ENCODE measurements around the gene GNG10.

GNG10 gene

DNA sequence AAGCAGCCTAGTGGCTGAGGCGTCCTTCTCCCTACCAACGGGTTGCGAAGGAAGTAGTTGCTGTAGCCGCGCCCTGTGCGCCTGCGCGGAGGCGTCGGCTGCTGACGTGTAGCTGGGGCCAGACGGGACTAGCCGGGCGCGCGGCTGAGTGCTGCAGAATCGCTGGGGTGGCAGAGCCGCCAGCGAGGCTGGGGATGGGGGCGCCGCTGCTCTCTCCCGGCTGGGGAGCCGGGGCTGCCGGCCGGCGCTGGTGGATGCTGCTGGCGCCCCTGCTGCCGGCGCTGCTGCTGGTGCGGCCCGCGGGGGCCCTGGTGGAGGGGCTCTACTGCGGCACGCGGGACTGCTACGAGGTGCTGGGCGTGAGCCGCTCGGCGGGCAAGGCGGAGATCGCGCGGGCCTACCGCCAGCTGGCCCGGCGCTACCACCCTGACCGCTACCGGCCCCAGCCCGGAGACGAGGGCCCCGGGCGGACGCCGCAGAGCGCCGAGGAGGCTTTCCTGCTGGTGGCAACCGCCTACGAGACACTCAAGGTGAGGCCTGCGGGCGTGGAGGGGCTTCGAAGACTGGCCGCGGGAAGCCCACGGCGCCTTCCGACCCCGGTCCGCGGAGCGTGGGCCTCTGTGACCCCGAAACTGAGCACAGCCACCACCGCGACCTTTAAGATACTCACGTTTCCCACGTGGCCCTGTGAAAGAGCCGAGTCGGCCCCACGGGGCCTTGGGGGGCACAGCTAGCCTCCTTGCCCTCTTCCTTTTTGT is 30.0 kb upstream of the GNG10 start, which contains the start of gene DNAJC25 (continued):
- TF ChIP-seq, protein P1, sequence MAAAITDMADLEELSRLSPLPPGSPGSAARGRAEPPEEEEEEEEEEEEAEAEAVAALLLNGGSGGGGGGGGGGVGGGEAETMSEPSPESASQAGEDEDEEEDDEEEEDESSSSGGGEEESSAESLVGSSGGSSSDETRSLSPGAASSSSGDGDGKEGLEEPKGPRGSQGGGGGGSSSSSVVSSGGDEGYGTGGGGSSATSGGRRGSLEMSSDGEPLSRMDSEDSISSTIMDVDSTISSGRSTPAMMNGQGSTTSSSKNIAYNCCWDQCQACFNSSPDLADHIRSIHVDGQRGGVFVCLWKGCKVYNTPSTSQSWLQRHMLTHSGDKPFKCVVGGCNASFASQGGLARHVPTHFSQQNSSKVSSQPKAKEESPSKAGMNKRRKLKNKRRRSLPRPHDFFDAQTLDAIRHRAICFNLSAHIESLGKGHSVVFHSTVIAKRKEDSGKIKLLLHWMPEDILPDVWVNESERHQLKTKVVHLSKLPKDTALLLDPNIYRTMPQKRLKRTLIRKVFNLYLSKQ (tag by site-specific recombination; IDR thresholded peaks at IDR 0.05; ENCODE audit: borderline replicate concordance): no peak
- peak; percentile 19 for TF ChIP-seq ZNF335 (tag by site-specific recombination; conservative IDR thresholded peaks at IDR 0.05)
- TF ChIP-seq ZNF585B (tag by site-specific recombination; IDR thresholded peaks at IDR 0.05): no peak
- no peak for TF ChIP-seq FEZF1 (tag by site-specific recombination; IDR thresholded peaks at IDR 0.05)
- no peak for TF ChIP-seq ZNF624 (tag by site-specific recombination; IDR thresholded peaks at IDR 0.05)
- TF ChIP-seq ZNF837 (tag by site-specific recombination; IDR thresholded peaks at IDR 0.05): no peak
- TF ChIP-seq, protein P2, sequence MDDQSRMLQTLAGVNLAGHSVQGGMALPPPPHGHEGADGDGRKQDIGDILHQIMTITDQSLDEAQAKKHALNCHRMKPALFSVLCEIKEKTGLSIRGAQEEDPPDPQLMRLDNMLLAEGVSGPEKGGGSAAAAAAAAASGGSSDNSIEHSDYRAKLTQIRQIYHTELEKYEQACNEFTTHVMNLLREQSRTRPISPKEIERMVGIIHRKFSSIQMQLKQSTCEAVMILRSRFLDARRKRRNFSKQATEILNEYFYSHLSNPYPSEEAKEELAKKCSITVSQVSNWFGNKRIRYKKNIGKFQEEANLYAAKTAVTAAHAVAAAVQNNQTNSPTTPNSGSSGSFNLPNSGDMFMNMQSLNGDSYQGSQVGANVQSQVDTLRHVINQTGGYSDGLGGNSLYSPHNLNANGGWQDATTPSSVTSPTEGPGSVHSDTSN (CRISPR knock-in tag; IDR thresholded peaks at IDR 0.05): peak; percentile 76; the same call in 1 of the 2 replicates
- no peak for TF ChIP-seq YY1 (tag by site-specific recombination; IDR thresholded peaks at IDR 0.05)
- no peak for TF ChIP-seq ZNF248 (tag by site-specific recombination; IDR thresholded peaks at IDR 0.05)
- no peak; the same call in 1 of the 2 replicates for TF ChIP-seq ZBTB8A (tag by site-specific recombination; IDR thresholded peaks at IDR 0.05)
- TF ChIP-seq SP7 (tag by site-specific recombination; IDR thresholded peaks at IDR 0.05): no peak
- no peak for TF ChIP-seq ZNF10 (tag by site-specific recombination; IDR thresholded peaks at IDR 0.05)
- TF ChIP-seq ZSCAN16 (tag by site-specific recombination; IDR thresholded peaks at IDR 0.05): no peak
- TF ChIP-seq ZFHX2 (tag by site-specific recombination; conservative IDR thresholded peaks at IDR 0.05): peak; percentile 21; the same call in 1 of the 2 replicates
- no peak for TF ChIP-seq ZEB2 (tag by site-specific recombination; IDR thresholded peaks at IDR 0.05)
- no peak for TF ChIP-seq ZNF211 (tag by site-specific recombination; IDR thresholded peaks at IDR 0.05; ENCODE audit: low read depth)
- no peak for TF ChIP-seq PRDM1 (tag by site-specific recombination; IDR thresholded peaks at IDR 0.05)
- 0 out of 2 replicates have a peak, but pooled peaks have one; percentile 25 for TF ChIP-seq ZNF600 (tag by site-specific recombination; IDR thresholded peaks at IDR 0.05)
- TF ChIP-seq ZNF660 (tag by site-specific recombination; IDR thresholded peaks at IDR 0.05): peak; percentile 82
- TF ChIP-seq, protein P3, sequence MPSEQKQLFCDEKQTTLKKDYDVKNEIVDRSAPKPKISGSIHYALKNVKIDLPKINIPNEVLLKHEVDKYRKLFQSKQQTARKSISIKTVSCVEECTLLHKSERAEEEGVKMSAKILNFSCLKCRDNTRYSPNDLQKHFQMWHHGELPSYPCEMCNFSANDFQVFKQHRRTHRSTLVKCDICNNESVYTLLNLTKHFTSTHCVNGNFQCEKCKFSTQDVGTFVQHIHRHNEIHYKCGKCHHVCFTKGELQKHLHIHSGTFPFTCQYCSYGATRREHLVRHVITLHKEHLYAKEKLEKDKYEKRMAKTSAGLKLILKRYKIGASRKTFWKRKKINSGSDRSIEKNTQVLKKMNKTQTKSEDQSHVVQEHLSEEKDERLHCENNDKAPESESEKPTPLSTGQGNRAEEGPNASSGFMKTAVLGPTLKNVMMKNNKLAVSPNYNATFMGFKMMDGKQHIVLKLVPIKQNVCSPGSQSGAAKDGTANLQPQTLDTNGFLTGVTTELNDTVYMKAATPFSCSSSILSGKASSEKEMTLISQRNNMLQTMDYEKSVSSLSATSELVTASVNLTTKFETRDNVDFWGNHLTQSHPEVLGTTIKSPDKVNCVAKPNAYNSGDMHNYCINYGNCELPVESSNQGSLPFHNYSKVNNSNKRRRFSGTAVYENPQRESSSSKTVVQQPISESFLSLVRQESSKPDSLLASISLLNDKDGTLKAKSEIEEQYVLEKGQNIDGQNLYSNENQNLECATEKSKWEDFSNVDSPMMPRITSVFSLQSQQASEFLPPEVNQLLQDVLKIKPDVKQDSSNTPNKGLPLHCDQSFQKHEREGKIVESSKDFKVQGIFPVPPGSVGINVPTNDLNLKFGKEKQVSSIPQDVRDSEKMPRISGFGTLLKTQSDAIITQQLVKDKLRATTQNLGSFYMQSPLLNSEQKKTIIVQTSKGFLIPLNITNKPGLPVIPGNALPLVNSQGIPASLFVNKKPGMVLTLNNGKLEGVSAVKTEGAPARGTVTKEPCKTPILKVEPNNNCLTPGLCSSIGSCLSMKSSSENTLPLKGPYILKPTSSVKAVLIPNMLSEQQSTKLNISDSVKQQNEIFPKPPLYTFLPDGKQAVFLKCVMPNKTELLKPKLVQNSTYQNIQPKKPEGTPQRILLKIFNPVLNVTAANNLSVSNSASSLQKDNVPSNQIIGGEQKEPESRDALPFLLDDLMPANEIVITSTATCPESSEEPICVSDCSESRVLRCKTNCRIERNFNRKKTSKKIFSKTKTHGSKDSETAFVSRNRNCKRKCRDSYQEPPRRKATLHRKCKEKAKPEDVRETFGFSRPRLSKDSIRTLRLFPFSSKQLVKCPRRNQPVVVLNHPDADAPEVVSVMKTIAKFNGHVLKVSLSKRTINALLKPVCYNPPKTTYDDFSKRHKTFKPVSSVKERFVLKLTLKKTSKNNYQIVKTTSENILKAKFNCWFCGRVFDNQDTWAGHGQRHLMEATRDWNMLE (tag by site-specific recombination; conservative IDR thresholded peaks at IDR 0.05; ENCODE audit: low read depth): no peak
- TF ChIP-seq GFI1B (tag by site-specific recombination; IDR thresholded peaks at IDR 0.05): no peak
- TF ChIP-seq, protein P4, sequence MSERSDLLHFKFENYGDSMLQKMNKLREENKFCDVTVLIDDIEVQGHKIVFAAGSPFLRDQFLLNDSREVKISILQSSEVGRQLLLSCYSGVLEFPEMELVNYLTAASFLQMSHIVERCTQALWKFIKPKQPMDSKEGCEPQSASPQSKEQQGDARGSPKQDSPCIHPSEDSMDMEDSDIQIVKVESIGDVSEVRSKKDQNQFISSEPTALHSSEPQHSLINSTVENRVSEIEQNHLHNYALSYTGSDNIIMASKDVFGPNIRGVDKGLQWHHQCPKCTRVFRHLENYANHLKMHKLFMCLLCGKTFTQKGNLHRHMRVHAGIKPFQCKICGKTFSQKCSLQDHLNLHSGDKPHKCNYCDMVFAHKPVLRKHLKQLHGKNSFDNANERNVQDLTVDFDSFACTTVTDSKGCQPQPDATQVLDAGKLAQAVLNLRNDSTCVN (tag by site-specific recombination; optimal IDR thresholded peaks at IDR 0.05): peak; percentile 67
- TF ChIP-seq, protein P5, sequence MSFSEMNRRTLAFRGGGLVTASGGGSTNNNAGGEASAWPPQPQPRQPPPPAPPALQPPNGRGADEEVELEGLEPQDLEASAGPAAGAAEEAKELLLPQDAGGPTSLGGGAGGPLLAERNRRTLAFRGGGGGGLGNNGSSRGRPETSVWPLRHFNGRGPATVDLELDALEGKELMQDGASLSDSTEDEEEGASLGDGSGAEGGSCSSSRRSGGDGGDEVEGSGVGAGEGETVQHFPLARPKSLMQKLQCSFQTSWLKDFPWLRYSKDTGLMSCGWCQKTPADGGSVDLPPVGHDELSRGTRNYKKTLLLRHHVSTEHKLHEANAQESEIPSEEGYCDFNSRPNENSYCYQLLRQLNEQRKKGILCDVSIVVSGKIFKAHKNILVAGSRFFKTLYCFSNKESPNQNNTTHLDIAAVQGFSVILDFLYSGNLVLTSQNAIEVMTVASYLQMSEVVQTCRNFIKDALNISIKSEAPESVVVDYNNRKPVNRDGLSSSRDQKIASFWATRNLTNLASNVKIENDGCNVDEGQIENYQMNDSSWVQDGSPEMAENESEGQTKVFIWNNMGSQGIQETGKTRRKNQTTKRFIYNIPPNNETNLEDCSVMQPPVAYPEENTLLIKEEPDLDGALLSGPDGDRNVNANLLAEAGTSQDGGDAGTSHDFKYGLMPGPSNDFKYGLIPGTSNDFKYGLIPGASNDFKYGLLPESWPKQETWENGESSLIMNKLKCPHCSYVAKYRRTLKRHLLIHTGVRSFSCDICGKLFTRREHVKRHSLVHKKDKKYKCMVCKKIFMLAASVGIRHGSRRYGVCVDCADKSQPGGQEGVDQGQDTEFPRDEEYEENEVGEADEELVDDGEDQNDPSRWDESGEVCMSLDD (tag by site-specific recombination; IDR thresholded peaks at IDR 0.05): no peak
- 0 out of 2 replicates have a peak, but pooled peaks have one; percentile 34 for TF ChIP-seq ZNF37A (tag by site-specific recombination; IDR thresholded peaks at IDR 0.05)
- TF ChIP-seq, protein P6, sequence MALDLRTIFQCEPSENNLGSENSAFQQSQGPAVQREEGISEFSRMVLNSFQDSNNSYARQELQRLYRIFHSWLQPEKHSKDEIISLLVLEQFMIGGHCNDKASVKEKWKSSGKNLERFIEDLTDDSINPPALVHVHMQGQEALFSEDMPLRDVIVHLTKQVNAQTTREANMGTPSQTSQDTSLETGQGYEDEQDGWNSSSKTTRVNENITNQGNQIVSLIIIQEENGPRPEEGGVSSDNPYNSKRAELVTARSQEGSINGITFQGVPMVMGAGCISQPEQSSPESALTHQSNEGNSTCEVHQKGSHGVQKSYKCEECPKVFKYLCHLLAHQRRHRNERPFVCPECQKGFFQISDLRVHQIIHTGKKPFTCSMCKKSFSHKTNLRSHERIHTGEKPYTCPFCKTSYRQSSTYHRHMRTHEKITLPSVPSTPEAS (tag by site-specific recombination; IDR thresholded peaks at IDR 0.05): no peak; the same call in 1 of the 2 replicates
- no peak for TF ChIP-seq ZNF701 (tag by site-specific recombination; IDR thresholded peaks at IDR 0.05)
- no peak for TF ChIP-seq ZNF350 (tag by site-specific recombination; IDR thresholded peaks at IDR 0.05)
- no peak; the same call in 1 of the 2 replicates for TF ChIP-seq SP2 (tag by site-specific recombination; IDR thresholded peaks at IDR 0.05)
